WI38 (cell line): ENCODE results near the gene WNT5B.

Source experiments
- H3K4me3 ChIP-seq: 2 replicates; pipeline ENCODE4 v1.5.1; 2011; ENCODE audit warnings: low read depth, mild to moderate bottlenecking, control low read depth, low read length
- TF ChIP-seq, protein P1 (sequence below): IDR thresholded peaks from 2 replicates; pipeline ENCODE4 v1.5.1; 2012; ENCODE audit warnings: low read depth, mild to moderate bottlenecking, control low read depth, low read length

The WNT5B gene

DNA sequence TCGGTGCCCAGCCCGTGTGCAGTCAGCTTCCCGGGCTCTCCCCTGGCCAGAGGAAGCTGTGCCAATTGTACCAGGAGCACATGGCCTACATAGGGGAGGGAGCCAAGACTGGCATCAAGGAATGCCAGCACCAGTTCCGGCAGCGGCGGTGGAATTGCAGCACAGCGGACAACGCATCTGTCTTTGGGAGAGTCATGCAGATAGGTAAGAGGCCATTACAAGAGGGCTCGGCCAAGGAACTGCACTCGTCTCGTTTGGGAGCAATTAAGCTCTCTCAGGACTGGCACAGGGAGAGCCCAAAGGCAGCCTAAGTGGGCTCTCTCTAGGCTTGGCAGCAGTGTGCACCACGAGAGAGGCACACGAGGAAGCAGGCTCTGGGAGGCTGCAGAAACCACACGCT lies 3.7 kb downstream of the WNT5B start:
- TF ChIP-seq, protein P1, sequence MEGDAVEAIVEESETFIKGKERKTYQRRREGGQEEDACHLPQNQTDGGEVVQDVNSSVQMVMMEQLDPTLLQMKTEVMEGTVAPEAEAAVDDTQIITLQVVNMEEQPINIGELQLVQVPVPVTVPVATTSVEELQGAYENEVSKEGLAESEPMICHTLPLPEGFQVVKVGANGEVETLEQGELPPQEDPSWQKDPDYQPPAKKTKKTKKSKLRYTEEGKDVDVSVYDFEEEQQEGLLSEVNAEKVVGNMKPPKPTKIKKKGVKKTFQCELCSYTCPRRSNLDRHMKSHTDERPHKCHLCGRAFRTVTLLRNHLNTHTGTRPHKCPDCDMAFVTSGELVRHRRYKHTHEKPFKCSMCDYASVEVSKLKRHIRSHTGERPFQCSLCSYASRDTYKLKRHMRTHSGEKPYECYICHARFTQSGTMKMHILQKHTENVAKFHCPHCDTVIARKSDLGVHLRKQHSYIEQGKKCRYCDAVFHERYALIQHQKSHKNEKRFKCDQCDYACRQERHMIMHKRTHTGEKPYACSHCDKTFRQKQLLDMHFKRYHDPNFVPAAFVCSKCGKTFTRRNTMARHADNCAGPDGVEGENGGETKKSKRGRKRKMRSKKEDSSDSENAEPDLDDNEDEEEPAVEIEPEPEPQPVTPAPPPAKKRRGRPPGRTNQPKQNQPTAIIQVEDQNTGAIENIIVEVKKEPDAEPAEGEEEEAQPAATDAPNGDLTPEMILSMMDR, result no peak
- H3K4me3 ChIP-seq, result no peak overlapping the region

DNA sequence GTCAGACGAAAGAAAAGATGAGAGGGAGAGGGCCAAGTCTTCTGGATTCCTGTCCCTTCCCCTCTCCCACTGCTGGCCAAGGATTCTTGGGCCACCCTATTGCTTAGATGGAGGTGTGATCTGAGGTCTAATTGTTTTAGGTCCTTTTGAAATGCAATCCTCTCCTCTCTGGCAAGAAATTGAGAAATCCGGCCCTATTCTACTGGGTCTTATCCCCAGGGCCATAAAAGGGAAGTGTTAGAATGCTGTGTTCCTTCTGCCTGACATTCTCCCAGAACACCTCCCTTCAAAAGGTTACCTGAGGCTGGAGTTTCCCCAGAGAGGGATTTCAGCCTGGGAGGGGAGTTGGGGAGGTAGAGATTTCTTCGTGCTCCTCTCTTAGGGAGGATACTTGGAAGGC lies 4.4 kb downstream of the WNT5B start:
- TF ChIP-seq, protein P1, result no peak

DNA sequence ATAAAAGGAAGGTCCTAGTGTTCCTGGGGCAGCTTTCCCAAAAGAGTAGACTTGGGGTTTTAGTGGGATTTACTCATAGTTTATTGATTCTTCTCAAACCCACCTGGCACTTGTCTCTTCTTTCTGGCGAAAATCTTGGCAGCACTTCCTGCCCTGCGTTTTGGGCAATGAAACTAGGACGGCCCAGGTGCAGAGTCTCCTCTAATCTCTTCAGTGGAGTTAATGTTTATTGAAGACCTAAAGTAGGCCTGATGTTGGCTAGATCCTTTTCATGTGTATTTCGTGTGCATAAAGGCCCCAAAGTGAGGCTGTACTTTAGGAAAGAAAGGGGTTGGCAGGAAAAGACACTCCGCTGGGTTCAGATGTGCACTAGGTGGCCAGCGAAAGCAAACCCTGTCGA lies 5.1 kb downstream of the WNT5B start:
- TF ChIP-seq, protein P1, result no peak

More for the DNA sequence above, 4.4 kb downstream of the WNT5B start:
- H3K4me3 ChIP-seq, result no peak overlapping the region

DNA sequence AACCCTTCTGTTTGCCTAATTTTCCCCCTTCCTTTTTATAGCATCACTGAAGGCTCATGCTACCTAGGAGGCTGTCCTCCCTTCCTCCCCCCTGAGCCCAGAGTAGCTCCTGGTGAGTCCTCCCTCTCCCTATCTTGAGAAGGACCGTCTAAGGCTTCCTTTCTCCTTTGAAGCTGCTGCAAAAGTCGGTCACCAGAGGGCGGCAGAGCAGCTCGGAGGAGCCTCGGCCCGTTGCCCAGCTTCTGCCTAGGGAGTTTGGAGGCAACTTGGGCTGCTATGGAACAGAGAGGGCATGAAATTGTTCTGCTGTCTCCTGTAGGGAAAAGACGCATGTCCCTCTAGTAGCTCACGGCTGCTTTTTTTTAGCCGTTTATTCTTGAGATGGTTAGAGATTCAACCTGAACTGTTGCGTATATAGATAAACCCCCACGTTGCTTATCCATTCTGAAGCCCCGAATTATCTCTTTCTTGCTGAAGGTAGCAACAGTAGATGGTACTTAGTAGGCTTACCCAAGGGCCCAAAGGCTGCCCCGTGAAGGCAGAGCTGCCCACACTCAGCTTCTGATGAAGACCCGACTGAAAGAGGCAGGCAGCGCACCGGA lies 5.7 kb downstream of the WNT5B start:
- no peak overlapping the region for H3K4me3 ChIP-seq
- TF ChIP-seq, protein P1, result peak; percentile 87

More for the DNA sequence above, 5.1 kb downstream of the WNT5B start:
- H3K4me3 ChIP-seq, result no peak overlapping the region

DNA sequence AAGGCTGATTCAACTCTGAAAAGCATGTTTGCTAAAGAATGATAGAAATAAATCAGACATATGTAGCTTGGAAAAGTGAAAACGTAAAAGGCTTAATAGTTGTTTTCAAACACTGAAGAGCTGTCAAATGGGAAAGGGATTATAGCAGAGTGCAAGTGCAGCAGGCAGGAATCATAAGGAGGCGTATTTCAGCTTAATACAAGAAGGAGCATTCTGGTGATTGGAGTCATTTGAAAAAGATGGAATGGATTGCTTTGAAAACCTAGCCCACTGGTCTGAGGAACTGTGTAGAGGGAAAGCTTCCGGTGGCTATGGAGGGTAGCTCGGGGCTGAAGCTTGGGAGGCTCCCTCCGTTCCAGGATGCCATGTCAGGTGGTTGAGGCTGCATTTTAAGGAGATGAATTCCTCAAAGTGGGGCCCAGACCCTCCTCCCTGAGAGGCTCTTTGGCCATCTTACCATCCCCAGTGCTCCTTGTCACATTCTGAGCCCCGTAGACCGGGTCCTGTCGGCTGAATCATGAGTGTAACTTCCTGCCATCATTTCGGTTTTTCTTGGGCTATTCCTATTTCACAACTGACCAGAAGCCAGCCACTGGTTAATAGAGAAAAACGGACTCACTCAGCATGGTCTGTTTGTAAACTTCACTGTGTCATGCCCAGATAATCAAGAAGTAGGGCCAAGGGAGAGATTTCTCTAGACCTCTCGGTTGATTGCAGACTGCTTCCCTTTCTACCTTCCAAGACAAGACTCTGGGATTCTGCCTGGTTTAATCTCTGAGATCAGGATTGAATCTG lies 6.5 kb downstream of the WNT5B start:
- TF ChIP-seq, protein P1, result no peak
- H3K4me3 ChIP-seq, result no peak overlapping the region

DNA sequence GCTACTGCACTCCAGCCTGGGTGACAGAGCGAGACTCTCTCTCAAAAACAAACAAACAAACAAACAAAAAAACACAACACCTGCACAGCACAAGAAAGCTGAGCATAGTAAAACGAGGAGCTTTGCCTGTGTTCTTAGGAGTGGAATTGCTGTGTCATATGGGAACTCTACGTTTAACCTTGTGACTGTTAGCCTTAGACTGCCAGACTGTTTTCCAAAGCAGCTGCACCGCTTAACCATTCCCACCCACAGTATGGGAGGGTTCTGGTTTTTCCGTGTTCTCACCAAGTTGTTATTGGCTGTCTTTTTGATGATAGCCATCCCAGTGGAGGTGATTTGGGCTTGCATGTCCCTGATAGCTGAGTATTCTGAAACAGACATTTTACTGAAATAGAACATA lies 9.2 kb downstream of the WNT5B start:
- H3K4me3 ChIP-seq, result no peak overlapping the region
- TF ChIP-seq, protein P1, result no peak

DNA sequence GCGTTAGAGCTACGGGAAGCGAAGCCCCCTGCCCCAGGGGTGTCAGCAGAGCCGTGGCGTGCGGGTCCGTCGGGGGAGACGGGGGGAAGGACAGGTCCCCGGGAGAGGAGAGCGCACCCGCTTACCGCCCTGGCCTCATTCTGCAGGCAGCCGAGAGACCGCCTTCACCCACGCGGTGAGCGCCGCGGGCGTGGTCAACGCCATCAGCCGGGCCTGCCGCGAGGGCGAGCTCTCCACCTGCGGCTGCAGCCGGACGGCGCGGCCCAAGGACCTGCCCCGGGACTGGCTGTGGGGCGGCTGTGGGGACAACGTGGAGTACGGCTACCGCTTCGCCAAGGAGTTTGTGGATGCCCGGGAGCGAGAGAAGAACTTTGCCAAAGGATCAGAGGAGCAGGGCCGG lies 10.5 kb downstream of the WNT5B start:
- H3K4me3 ChIP-seq, result no peak overlapping the region
- TF ChIP-seq, protein P1, result no peak
